ENCODE results near the gene SBF2. TPM values are rescaled to one million over a fixed set of nuclear protein-coding genes. Genes with fewer than 3 reads are reported as not detected.

Gene SBF2
- total RNA-seq, 1 experiment from 2014 or later: 31.3 TPM

- no peak; the same call in 1 of the 2 replicates for ATAC-seq
- CTCF ChIA-PET: interaction anchor here (0.7 to 1.2 kb wide), 2 partner anchors 173 to 316 kb away, joined by 3 to 5 read pairs; no protein-coding TSS in a partner anchor
Observed at GRCh38 chr11:10307022-10307399, 13.0 kb upstream of the SBF2 start.

GRCh38 chr11:10305964-10306918 lies 12.2 kb upstream of the SBF2 start:
- Histone ChIP-seq H3K27me3 (ENCODE audit: low read length) (no peaks in the 10 kb centered on the region), H3K36me3 (ENCODE audit: low read depth, low read length) (no peaks in the 10 kb centered on the region), H4K20me1 (ENCODE audit: low read length) (peaks cover 10% of the 10 kb centered on the region), H3K79me2 (ENCODE audit: low read length) (peaks cover 44% of the 10 kb centered on the region), H3K4me2 (ENCODE audit: low read length) (peak overlapping the region; percentile 96), H3K9me2 (replicated peaks; ENCODE audit: low read length) (no peaks in the 10 kb centered on the region), H3F3A (ENCODE audit: low read length, unreplicated experiment) (no peaks in the 10 kb centered on the region), H3K9ac (ENCODE audit: low read length) (peak overlapping the region; percentile 77), H3K9me3 (ENCODE audit: low read length) (no peaks in the 10 kb centered on the region), H3K4me1 (ENCODE audit: insufficient read depth, low read length) (peaks cover 31% of the 10 kb centered on the region), H2AFZ (ENCODE audit: low read length) (0 out of 2 replicates have a peak overlapping the region, but pooled peaks have one; percentile 26), H3K27ac (ENCODE audit: low read length) (peak overlapping the region; percentile 89), H3K4me3 (ENCODE audit: low read length) (peak overlapping the region; percentile 93)
- peak; percentile 34 for DNase-seq
- ATAC-seq: no peak
- no peak for TF ChIP-seq EZH2phosphoT487 (IDR thresholded peaks at IDR 0.05; ENCODE audit: borderline replicate concordance, low read length)
- no peak for TF ChIP-seq EZH2 (IDR thresholded peaks at IDR 0.05; ENCODE audit: low read length, unreplicated experiment)
- TF ChIP-seq CTCF (conservative IDR thresholded peaks at IDR 0.05; ENCODE audit: low read depth, low read length): no peak
- POLR2A ChIA-PET (ENCODE audit: unreplicated experiment): interaction anchor here (0.6 kb wide), 1 partner anchor 190 kb away, joined by 19 read pairs; no protein-coding TSS in a partner anchor
- no TSS peak for BruUV-seq (replicated peaks)
- intact Hi-C loops (cut with micrococcal nuclease): loop anchor here (5.0 kb wide), 4 partner anchors 61 to 694 kb away; no protein-coding TSS in a partner anchor
- CTCF ChIA-PET: interaction anchor here (1.3 kb wide), 1 partner anchor 436 kb away, joined by 7 read pairs; no protein-coding TSS in a partner anchor

More at GRCh38 chr11:10307022-10307399, 13.0 kb upstream of the SBF2 start:
- H3K9me3 ChIP-seq (ENCODE audit: low read length): no peaks in the 10 kb centered on the region
- H3K79me2 ChIP-seq (ENCODE audit: low read length): peaks cover 38% of the 10 kb centered on the region
- peak overlapping the region; percentile 93 for H3K4me3 ChIP-seq (ENCODE audit: low read length)
- TF ChIP-seq CTCF (conservative IDR thresholded peaks at IDR 0.05; ENCODE audit: low read depth, low read length) (no peak), EZH2 (IDR thresholded peaks at IDR 0.05; ENCODE audit: low read length, unreplicated experiment) (no peak), EZH2phosphoT487 (IDR thresholded peaks at IDR 0.05; ENCODE audit: borderline replicate concordance, low read length) (no peak)
- DNase-seq: peak; percentile 89
- H3K9ac ChIP-seq (ENCODE audit: low read length): peak overlapping the region; percentile 77
- peak overlapping the region; percentile 65; the same call in 1 of the 2 replicates for H2AFZ ChIP-seq (ENCODE audit: low read length)
- no TSS peak for BruUV-seq (replicated peaks)
- H3K9me2 ChIP-seq (replicated peaks; ENCODE audit: low read length): no peaks in the 10 kb centered on the region
- H3K4me2 ChIP-seq (ENCODE audit: low read length): peak overlapping the region; percentile 96
- peaks cover 23% of the 10 kb centered on the region for H3K4me1 ChIP-seq (ENCODE audit: insufficient read depth, low read length)
- H3K27ac ChIP-seq (ENCODE audit: low read length): peak overlapping the region; percentile 89
- POLR2A ChIA-PET (ENCODE audit: unreplicated experiment): no interaction called here
- H4K20me1 ChIP-seq (ENCODE audit: low read length): peaks cover 10% of the 10 kb centered on the region
- intact Hi-C loops (cut with micrococcal nuclease): loop anchor here (1.0 to 5.0 kb wide), 6 partner anchors 60 to 695 kb away; no protein-coding TSS in a partner anchor
- H3F3A ChIP-seq (ENCODE audit: low read length, unreplicated experiment): no peaks in the 10 kb centered on the region
- H3K36me3 ChIP-seq (ENCODE audit: low read depth, low read length): no peaks in the 10 kb centered on the region
- H3K27me3 ChIP-seq (ENCODE audit: low read length): no peaks in the 10 kb centered on the region
